ENCODE results near the gene PYHIN1.

Gene PYHIN1

DNA sequence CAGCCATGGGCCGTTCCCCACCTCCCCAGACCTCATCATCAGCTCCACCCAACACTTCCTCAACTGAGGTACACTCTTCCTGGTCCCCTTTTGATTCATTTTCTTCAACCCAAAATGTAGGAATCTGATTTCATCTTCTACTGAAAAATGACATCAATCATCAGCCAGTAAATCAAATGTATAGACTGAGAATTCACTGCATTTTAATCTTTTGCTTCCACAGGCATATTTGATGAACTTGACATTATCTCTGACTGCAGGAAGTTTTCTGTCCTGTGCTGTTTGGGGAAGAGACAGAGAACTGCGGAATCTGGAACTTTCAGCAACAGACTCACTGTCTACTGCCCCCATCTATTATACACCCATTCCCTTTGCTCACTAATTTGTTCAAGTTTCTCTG lies 7.8 kb downstream of the PYHIN1 start:
- Histone ChIP-seq H4K20me1 (ENCODE audit: insufficient read depth, low read length, poor library complexity, severe bottlenecking) (no peaks in the 10 kb centered on the region), H3K4me3 (ENCODE audit: low read length, poor library complexity, severe bottlenecking) (no peak overlapping the region), H3K4me1 (ENCODE audit: insufficient read depth, low read length, poor library complexity, severe bottlenecking) (peaks cover 5% of the 10 kb centered on the region), H3K9me2 (replicated peaks; ENCODE audit: low read depth, low read length) (no peaks in the 10 kb centered on the region; the same call in 1 of the 2 replicates), H3F3A (ENCODE audit: low read depth) (no peaks in the 10 kb centered on the region), H3K79me2 (ENCODE audit: insufficient read depth, low read length) (no peaks in the 10 kb centered on the region), H3K4me2 (ENCODE audit: low read depth, low read length, poor library complexity, severe bottlenecking) (no peak overlapping the region), H3K36me3 (ENCODE audit: insufficient read depth, low read length) (no peaks in the 10 kb centered on the region), H3K9ac (ENCODE audit: low read depth, low read length, poor library complexity, severe bottlenecking) (no peak overlapping the region), H3K9me3 (ENCODE audit: insufficient read depth, low read depth, low read length) (no peaks in the 10 kb centered on the region), H3K27me3 (ENCODE audit: insufficient read depth, low read length, poor library complexity, severe bottlenecking) (no peaks in the 10 kb centered on the region), H2AFZ (ENCODE audit: low read length) (no peak overlapping the region)
- no peak for TF ChIP-seq EZH2phosphoT487 (IDR thresholded peaks at IDR 0.05; ENCODE audit: borderline replicate concordance)
- TF ChIP-seq, protein P1, sequence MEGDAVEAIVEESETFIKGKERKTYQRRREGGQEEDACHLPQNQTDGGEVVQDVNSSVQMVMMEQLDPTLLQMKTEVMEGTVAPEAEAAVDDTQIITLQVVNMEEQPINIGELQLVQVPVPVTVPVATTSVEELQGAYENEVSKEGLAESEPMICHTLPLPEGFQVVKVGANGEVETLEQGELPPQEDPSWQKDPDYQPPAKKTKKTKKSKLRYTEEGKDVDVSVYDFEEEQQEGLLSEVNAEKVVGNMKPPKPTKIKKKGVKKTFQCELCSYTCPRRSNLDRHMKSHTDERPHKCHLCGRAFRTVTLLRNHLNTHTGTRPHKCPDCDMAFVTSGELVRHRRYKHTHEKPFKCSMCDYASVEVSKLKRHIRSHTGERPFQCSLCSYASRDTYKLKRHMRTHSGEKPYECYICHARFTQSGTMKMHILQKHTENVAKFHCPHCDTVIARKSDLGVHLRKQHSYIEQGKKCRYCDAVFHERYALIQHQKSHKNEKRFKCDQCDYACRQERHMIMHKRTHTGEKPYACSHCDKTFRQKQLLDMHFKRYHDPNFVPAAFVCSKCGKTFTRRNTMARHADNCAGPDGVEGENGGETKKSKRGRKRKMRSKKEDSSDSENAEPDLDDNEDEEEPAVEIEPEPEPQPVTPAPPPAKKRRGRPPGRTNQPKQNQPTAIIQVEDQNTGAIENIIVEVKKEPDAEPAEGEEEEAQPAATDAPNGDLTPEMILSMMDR (conservative IDR thresholded peaks at IDR 0.05; ENCODE audit: low read length): no peak

DNA sequence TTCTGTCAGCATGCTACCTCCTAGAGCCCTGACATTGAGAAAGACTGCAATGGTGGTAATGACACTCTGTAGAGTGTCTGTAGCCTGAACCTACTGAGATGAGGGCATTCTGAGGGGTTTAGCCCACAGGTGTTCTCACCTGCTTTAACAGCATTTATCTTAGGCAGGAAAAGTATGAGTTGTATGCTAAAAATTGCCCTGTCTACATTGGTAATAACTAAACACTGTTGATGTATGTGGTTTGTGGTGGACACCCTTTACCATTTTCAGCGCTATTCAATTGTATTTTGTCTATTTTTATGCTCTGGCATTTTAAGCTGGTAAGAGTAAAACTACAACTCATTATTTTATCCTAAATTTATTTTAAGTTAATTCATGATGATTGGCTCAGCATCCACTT lies 10.0 kb downstream of the PYHIN1 start:
- no peaks in the 10 kb centered on the region for H3K9me3 ChIP-seq (ENCODE audit: insufficient read depth, low read depth, low read length)
- no peaks in the 10 kb centered on the region; the same call in 1 of the 2 replicates for H3K9me2 ChIP-seq (replicated peaks; ENCODE audit: low read depth, low read length)
- H3K36me3 ChIP-seq (ENCODE audit: insufficient read depth, low read length): no peaks in the 10 kb centered on the region
- no peak overlapping the region for H3K4me2 ChIP-seq (ENCODE audit: low read depth, low read length, poor library complexity, severe bottlenecking)
- no peak overlapping the region for H2AFZ ChIP-seq (ENCODE audit: low read length)
- H3K79me2 ChIP-seq (ENCODE audit: insufficient read depth, low read length): no peaks in the 10 kb centered on the region
- no peak for TF ChIP-seq EZH2phosphoT487 (IDR thresholded peaks at IDR 0.05; ENCODE audit: borderline replicate concordance)
- TF ChIP-seq, protein P1 (conservative IDR thresholded peaks at IDR 0.05; ENCODE audit: low read length): no peak
- no peaks in the 10 kb centered on the region for H3F3A ChIP-seq (ENCODE audit: low read depth)
- no peaks in the 10 kb centered on the region for H4K20me1 ChIP-seq (ENCODE audit: insufficient read depth, low read length, poor library complexity, severe bottlenecking)
- H3K9ac ChIP-seq (ENCODE audit: low read depth, low read length, poor library complexity, severe bottlenecking): no peak overlapping the region
- peaks cover 5% of the 10 kb centered on the region for H3K4me1 ChIP-seq (ENCODE audit: insufficient read depth, low read length, poor library complexity, severe bottlenecking)
- no peaks in the 10 kb centered on the region for H3K27me3 ChIP-seq (ENCODE audit: insufficient read depth, low read length, poor library complexity, severe bottlenecking)
- H3K4me3 ChIP-seq (ENCODE audit: low read length, poor library complexity, severe bottlenecking): no peak overlapping the region

DNA sequence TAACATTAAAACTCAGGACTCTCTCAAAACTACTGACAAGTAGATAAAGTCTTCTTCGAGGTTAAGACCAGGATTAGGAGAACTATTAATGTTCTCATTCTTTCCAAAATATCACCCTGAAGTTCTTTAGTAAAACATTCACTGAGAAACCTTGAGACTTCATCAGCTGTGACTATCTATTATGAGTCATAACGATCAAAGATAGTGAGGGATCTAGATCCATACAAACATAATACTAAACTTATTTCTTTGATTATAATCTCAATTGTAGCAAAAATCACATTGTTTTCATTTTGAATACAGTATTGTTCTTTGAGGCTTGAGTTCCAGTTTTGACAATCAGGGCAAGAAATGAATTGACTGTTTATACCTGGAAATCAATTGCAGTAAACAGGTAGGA lies 11.1 kb downstream of the PYHIN1 start:
- no peaks in the 10 kb centered on the region; the same call in 1 of the 2 replicates for H3K9me2 ChIP-seq (replicated peaks; ENCODE audit: low read depth, low read length)
- no peaks in the 10 kb centered on the region for H3K79me2 ChIP-seq (ENCODE audit: insufficient read depth, low read length)
- H3K4me1 ChIP-seq (ENCODE audit: insufficient read depth, low read length, poor library complexity, severe bottlenecking): peaks cover 5% of the 10 kb centered on the region
- no peaks in the 10 kb centered on the region for H3K9me3 ChIP-seq (ENCODE audit: insufficient read depth, low read depth, low read length)
- no peaks in the 10 kb centered on the region for H3F3A ChIP-seq (ENCODE audit: low read depth)
- no peak overlapping the region for H3K4me3 ChIP-seq (ENCODE audit: low read length, poor library complexity, severe bottlenecking)
- no peak overlapping the region for H3K9ac ChIP-seq (ENCODE audit: low read depth, low read length, poor library complexity, severe bottlenecking)
- no peak overlapping the region for H3K4me2 ChIP-seq (ENCODE audit: low read depth, low read length, poor library complexity, severe bottlenecking)
- no peaks in the 10 kb centered on the region for H3K27me3 ChIP-seq (ENCODE audit: insufficient read depth, low read length, poor library complexity, severe bottlenecking)
- H2AFZ ChIP-seq (ENCODE audit: low read length): no peak overlapping the region
- TF ChIP-seq, protein P1 (conservative IDR thresholded peaks at IDR 0.05; ENCODE audit: low read length): no peak
- TF ChIP-seq EZH2phosphoT487 (IDR thresholded peaks at IDR 0.05; ENCODE audit: borderline replicate concordance): no peak
- no peaks in the 10 kb centered on the region for H4K20me1 ChIP-seq (ENCODE audit: insufficient read depth, low read length, poor library complexity, severe bottlenecking)
- H3K36me3 ChIP-seq (ENCODE audit: insufficient read depth, low read length): no peaks in the 10 kb centered on the region

Data from Loucy (cell line).